GM21447 (cell line): ENCODE results near the gene RNF7.
"Not testable (repeated sequence)": the region's sequence is repeated elsewhere in the genome, so short reads cannot be mapped to it uniquely, and the experiment has no call there.

ENCODE experiments used
- ATAC-seq: cut with Tn5 transposase; IDR thresholded peaks from one replicate; pipeline ENCODE4 v1.9.1; 2021; ENCODE audit not compliant: unreplicated experiment

RNF7 gene

GRCh38 chr3:141738022-141738890, at the start of gene RNF7:
Gene RNF7 (plus strand): TSS chr3:141738298. CDS start chr3:141738342, 44 bp downstream.
- ATAC-seq = peak; percentile 84

DNA sequence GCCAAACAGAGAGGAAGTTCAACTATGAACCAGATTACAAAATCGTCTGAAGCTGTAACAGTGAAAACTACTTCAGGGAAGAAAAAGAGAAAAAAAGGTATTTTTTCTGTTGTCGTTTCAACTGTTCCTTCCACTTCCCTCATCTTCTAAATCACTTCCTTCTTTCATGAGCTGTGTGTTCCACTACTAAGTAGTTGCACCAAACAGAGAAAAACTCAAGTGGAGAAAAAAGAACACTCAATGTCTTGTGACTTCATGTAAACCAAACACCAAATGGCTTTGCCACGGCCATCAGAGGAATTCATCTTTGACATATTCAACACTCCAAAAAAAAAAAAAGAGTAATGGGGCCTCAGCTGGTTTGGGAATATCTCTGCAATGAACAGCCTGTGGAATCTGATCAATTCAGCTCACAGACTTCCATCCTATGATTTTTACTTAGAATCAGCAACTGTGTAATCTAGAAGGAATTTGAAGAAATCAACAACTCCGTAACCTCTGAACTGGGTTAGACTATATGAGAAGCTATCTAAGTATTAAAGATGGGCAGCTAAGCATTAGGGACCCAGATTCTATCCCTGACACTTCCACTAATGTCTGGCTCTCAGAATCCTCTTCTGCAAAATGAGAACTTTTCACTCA, 47.5 kb upstream of the RNF7 start:
- no peak for ATAC-seq

DNA sequence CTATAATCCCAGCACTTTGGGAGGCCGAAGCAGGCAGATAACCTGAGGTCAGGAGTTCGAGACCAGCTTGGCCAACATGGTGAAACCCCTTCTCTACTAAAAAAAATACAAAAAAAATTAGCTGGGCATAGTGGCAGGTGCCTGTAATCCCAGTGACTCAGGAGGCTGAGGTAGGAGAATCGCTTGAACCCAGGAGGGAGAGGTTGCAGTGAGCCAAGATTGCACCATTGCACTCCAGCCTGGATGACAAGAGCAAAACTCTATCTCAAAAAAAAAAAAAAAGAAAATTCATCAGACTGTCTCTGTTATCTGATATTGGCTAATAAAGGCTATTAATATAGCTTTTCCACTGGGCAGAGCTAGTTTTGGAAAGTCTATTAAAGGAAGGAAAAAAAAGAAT, 46.6 kb upstream of the RNF7 start:
- not testable (repeated sequence) for ATAC-seq

- ATAC-seq = not testable (repeated sequence)
Measured at GRCh38 chr3:141692973-141693372, 45.1 kb upstream of the RNF7 start.

DNA sequence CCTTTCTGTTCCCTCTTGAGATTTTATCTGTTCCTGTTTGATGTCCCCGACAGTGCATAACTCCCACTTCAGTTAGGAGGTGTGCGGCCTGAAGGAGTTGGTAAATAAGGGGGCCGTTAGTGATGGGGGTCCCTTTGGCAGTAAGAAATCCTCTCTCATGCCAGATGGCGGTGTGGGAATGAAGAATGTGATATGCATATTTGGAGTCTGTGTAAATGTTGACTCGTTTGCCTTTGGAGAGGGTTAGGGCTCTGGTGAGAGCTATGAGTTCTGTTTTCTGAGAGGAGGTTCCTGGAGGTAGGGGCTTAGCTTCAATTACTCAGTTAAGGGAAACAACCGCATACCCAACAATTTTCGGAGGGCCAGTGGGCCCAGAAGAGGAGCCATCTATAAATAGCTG, 38.8 kb upstream of the RNF7 start:
- no peak for ATAC-seq

GRCh38 chr3:141699897-141700296, 38.2 kb upstream of the RNF7 start:
- no peak for ATAC-seq

- ATAC-seq = not testable (repeated sequence)
Measured at GRCh38 chr3:141703367-141703766, 34.7 kb upstream of the RNF7 start.

GRCh38 chr3:141707741-141708203, 30.3 kb upstream of the RNF7 start:
- no peak for ATAC-seq

- no peak for ATAC-seq
Measured at GRCh38 chr3:141708367-141708766, 29.7 kb upstream of the RNF7 start.

DNA sequence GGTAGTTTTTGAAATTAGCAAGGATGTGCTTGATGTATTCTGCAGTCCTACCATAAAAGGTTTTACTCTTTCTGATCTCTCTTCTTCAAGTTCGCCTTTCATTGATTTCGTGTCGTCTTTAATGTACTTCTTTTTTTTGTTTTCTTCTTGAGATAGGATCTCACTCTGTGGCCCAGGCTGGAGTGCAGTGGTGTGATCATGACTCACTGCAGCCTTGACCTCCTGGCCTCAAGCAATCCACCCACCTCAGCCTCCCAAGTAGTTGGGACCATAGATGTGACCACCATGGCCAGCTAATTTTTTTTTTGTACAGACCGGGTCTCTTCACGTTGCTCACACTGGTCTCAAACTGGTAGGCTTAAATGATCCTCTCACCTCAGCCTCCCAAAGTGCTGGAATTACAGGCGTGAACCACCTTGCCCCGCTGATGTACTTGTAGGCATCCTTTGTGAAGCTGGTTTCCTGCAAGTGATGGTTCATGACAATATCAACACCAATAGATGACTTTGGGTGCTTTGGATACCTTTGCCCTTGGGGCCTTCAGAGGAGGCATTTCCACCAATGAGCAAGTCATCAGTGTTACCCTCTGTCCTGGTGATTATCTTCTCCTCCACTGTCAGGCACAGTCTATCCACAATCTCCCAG, 28.9 kb upstream of the RNF7 start:
- no peak for ATAC-seq

- no peak for ATAC-seq
Measured at GRCh38 chr3:141710121-141710520, 28.0 kb upstream of the RNF7 start.

- ATAC-seq = no peak
Measured at GRCh38 chr3:141710888-141711616, 27.0 kb upstream of the RNF7 start.

- ATAC-seq = no peak
Measured at GRCh38 chr3:141714671-141715070, 23.4 kb upstream of the RNF7 start.

DNA sequence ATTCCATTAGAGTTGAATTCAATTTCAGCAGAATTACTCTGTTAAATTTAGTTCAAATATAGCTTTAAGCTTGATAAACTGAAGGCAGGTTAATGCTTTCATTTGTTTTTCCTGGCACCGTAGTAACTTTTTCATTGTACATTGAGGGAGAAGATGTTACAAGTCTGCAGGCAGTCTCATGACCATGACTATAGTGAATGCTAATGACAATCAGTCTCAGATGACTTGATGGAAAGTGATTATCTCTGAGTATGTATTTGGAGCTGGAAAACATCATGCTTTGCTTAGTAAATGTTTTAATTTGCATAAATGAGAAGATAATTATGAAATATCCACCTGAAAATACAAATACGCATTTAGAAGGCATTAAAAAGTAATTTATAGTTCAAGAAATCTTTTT, 16.0 kb upstream of the RNF7 start:
- no peak for ATAC-seq

GRCh38 chr3:141722648-141723047, 15.4 kb upstream of the RNF7 start:
- no peak for ATAC-seq

DNA sequence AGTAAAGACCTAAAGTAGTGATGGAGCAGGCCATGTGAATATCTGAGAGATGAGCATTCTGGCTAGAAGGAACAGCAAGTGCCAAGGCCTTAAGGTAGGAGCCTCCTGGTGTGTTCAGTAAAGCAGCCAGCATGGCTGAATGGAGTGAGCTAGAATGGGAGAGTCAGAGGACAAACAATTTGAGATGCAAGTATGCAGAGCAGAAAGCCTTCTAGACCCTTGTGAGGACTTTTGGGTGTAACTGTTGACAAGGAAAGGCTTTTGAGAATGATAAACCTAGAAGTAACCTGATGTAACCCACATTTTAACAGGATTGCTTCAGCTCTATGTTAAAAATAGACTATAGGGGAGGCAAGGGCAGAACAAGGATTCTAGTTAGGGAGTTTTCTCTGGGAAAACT, 14.8 kb upstream of the RNF7 start:
- no peak for ATAC-seq

- no peak for ATAC-seq
Measured at GRCh38 chr3:141724186-141724585, 13.9 kb upstream of the RNF7 start.

- no peak for ATAC-seq
Measured at GRCh38 chr3:141725036-141725435, 13.1 kb upstream of the RNF7 start.

- ATAC-seq = no peak
Measured at GRCh38 chr3:141726483-141726882, 11.6 kb upstream of the RNF7 start.

DNA sequence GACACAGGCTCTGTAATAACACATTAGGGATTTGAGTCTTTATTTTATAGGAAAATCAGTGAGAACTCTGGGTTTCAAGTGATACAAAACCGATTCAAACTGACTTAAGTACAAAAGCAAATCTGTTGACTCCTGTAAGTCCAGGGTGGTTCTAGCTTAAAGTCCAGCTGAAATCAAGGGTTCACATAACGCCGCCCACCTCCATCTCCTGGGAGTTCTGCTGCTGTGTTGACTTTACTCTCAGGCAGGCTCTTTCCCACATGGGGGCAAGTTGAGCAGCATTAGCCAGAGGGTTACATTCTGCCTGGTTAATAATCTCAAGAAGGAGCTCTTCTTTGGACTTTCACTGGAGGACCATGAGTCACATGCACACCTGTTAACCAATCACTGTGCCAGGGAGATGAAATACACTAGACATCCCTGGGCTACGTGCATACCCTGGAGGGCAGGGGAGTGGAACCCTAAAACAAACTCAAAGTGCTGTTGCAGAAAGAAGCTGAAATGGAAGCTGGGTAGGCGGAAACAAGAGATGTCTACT, 9.7 kb upstream of the RNF7 start:
- ATAC-seq = no peak

DNA sequence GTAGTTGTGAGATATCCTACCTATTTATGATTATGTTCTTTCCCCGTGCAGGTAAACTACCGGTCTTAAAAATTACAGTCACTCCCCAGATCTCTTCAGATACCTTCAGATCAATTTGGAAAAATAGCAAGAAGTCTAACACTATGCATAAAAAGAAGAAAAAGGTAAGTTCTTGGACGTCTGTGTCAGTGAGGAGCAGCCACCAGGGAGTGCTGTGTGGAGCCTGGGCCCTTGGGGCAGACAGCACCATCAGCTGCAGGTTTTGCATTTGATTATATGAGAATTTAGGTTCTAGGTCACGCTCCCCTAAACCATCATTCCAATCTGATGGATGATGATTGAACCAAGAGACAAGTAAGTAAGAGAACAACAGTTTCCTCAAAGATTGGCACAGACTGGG, 8.9 kb upstream of the RNF7 start:
- ATAC-seq = no peak
